Urinary bladder (tissue), 4 donors: Measurements from ENCODE around the gene NEK1. TPM values are rescaled to one million over a fixed set of nuclear protein-coding genes. Genes with fewer than 3 reads are reported as not detected.

Source experiments
- DNase-seq: peaks from one replicate; pipeline ENCODE4 v3.0.0-alpha.2; 2015; ENCODE audit errors: extremely low spot score
- H3K27ac ChIP-seq: one replicate; pipeline ENCODE4 v1.5.1; 2013; ENCODE audit warnings: low read depth, mild to moderate bottlenecking, moderate library complexity
- H3K36me3 ChIP-seq: one replicate; pipeline ENCODE4 v1.6.1; 2013; ENCODE audit warnings: mild to moderate bottlenecking, moderate library complexity; ENCODE audit not compliant: insufficient read depth
- H3K4me1 ChIP-seq: one replicate; pipeline ENCODE4 v1.6.1; 2013; ENCODE audit warnings: mild to moderate bottlenecking, moderate library complexity; ENCODE audit not compliant: insufficient read depth
- H3K4me3 ChIP-seq: one replicate; pipeline ENCODE4 v1.5.1; 2013; ENCODE audit warnings: low read depth, low read length
- WGBS: extraction: QIAGEN DNeasy Blood & Tissue Kit; methylation state at CpG from one replicate; pipeline ENCODE4 v1.1.7; 2013; 5-methylcytosine and 5-hydroxymethylcytosine counted together
- polyA plus RNA-seq: library from polyadenylated mRNA; stranded (reverse); fragments of 200-250 nt; gene quantifications from one replicate; pipeline ENCODE4 v1.2.3, GENCODE V29; 2013
- total RNA-seq: library from RNA; depleted of rRNA; stranded (reverse); fragments of >200 nt; gene quantifications from one replicate; pipeline ENCODE4 v1.2.3, GENCODE V29; 2014
- donor health status: healthy with polysubstance abuse.
- donor health status: healthy.

Gene NEK1
- total and polyA plus RNA-seq, 2 donors, result 10.0 to 40.8 TPM

- H3K36me3 ChIP-seq, result no peaks in the 10 kb centered on the region
- no peaks in the 10 kb centered on the region for H3K4me1 ChIP-seq
- no peak for DNase-seq
- peak overlapping the region; percentile 33 for H3K4me3 ChIP-seq
- 6% methylated on average over 6 of the region's 6 CpGs for WGBS
- peak overlapping the region; percentile 63 for H3K27ac ChIP-seq
These were observed 9.5 kb upstream of the NEK1 start for GRCh38 chr4:169621731-169622492.

- Histone ChIP-seq H3K27ac (peak overlapping the region; percentile 83), H3K4me3 (peak overlapping the region; percentile 73), H3K36me3 (no peaks in the 10 kb centered on the region), H3K4me1 (no peaks in the 10 kb centered on the region)
- DNase-seq, result no peak
- under 1% methylated on average over 14 of the region's 14 CpGs for WGBS
These were observed 8.5 kb upstream of the NEK1 start for GRCh38 chr4:169620880-169621248.

DNA sequence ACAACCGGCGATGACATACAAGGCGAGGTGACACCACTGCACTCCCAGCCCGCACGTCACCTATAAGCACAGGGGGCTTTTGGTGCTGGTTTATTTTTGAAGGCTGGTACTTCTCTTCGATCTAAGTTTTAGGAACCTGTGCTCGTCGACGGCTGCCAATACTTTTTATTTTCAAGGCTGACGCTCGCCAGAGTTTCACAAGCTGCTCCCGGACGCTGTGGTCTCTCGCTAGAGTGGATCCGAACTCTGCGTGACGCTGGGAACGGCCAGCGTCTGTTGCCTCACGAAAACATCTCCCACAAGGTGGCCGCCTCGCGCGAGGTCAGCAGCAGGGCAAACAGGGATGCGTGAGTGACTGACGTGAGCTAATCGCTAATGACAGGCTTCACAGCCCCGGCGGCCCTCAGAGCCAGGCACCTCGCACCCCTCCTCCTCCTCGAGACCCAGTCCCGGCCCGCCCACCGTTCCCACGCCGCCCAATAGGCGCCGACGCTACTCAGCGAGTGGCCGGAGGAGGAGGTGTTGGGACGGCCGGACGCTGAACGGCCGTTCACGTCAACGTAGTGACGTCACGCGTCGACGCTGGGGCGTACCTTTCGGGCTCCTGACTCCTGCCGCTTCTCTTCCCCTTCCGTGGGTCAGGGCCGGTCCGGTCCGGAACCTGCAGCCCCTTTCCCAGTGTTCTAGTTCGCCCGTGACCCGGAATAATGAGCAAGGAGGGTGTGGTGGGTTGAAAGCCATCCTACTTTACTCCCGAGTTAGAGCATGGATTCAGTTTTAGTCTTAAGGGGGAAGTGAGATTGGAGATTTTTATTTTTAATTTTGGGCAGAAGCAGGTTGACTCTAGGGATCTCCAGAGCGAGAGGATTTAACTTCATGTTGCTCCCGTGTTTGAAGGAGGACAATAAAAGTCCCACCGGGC lies 7.8 kb upstream of the NEK1 start, which contains the start of gene CLCN3:
Gene CLCN3, plus strand, starts transcription at position 621 of the 922 bp plus-strand sequence. CDS start 15,351 bp downstream, outside the sequence.
- H3K4me1 ChIP-seq, result no peaks in the 10 kb centered on the region
- WGBS, result under 1% methylated on average over 67 of the region's 67 CpGs

GRCh38 chr4:169619518-169619957 lies 7.2 kb upstream of the NEK1 start:
- Histone ChIP-seq H3K36me3 (no peaks in the 10 kb centered on the region), H3K4me3 (peak overlapping the region; percentile 73), H3K27ac (peak overlapping the region; percentile 83), H3K4me1 (no peaks in the 10 kb centered on the region)
- WGBS, result 2% methylated on average over 12 of the region's 12 CpGs
- DNase-seq, result peak; percentile 66

More for the DNA sequence above, 7.8 kb upstream of the NEK1 start, which contains the start of gene CLCN3:
- peak within 1 kb of the TSS; percentile 73 for H3K4me3 ChIP-seq
- no peaks in the 10 kb centered on the region for H3K36me3 ChIP-seq
- peak; percentile 88 for DNase-seq
- H3K27ac ChIP-seq, result peak within 1 kb of the TSS; percentile 83

- Histone ChIP-seq H3K4me1 (no peaks in the 10 kb centered on the region), H3K27ac (no peak overlapping the region), H3K36me3 (no peaks in the 10 kb centered on the region), H3K4me3 (no peak overlapping the region)
- DNase-seq, result no peak
- WGBS, result 86% methylated on average over 4 of the region's 4 CpGs
These were observed 6.6 kb upstream of the NEK1 start for GRCh38 chr4:169618986-169619385.

- Histone ChIP-seq H3K4me1 (no peaks in the 10 kb centered on the region), H3K27ac (no peak overlapping the region), H3K36me3 (no peaks in the 10 kb centered on the region), H3K4me3 (no peak overlapping the region)
- no peak for DNase-seq
- 42% methylated on average over 3 of the region's 3 CpGs for WGBS
These were observed 5.9 kb upstream of the NEK1 start for GRCh38 chr4:169618286-169618685.

GRCh38 chr4:169617306-169617705 lies 4.9 kb upstream of the NEK1 start:
- no peak for DNase-seq
- no peak overlapping the region for H3K27ac ChIP-seq
- 68% methylated on average over 2 of the region's 2 CpGs for WGBS
- H3K4me1 ChIP-seq, result no peaks in the 10 kb centered on the region
- no peaks in the 10 kb centered on the region for H3K36me3 ChIP-seq
- no peak overlapping the region for H3K4me3 ChIP-seq

DNA sequence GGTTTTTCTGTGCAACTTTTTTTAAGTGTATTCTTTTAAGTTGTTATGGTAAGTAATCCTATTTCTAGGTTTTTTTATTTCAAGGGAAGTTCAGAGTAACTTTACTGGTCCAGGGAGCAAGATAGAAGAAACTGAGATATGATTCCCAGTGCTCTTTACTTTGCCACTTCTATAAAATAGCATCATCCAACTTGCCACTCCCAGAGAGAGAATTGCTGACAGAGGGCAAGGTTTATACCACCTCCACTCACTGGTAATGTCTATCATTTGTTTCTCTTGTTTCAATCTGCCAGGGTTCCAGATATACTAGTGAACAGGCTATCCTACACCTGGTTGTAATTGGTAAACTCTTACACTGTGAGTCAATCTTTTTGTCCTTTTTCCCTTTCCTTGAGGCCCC lies 4.5 kb upstream of the NEK1 start:
- Histone ChIP-seq H3K4me1 (no peaks in the 10 kb centered on the region), H3K4me3 (no peak overlapping the region), H3K27ac (no peak overlapping the region), H3K36me3 (no peaks in the 10 kb centered on the region)
- DNase-seq, result no peak

GRCh38 chr4:169615467-169616106 lies 3.2 kb upstream of the NEK1 start:
- 73% methylated on average over 4 of the region's 4 CpGs for WGBS

GRCh38 chr4:169612871-169613859 lies 782 bp upstream of the NEK1 start:
- peak; percentile 78 for DNase-seq
- Histone ChIP-seq H3K36me3 (no peaks in the 10 kb centered on the region), H3K4me3 (peak overlapping the region; percentile 49), H3K27ac (peak overlapping the region; percentile 50), H3K4me1 (no peaks in the 10 kb centered on the region)
- WGBS, result 2% methylated on average over 9 of the region's 9 CpGs

More at GRCh38 chr4:169615467-169616106, 3.2 kb upstream of the NEK1 start:
- Histone ChIP-seq H3K36me3 (no peaks in the 10 kb centered on the region), H3K4me1 (no peaks in the 10 kb centered on the region), H3K4me3 (no peak overlapping the region), H3K27ac (no peak overlapping the region)
- no peak for DNase-seq

GRCh38 chr4:169611157-169611556 lies 1.2 kb downstream of the NEK1 start:
- no peak overlapping the region for H3K4me3 ChIP-seq
- no peak for DNase-seq
- H3K27ac ChIP-seq, result no peak overlapping the region
- WGBS, result 40% methylated on average over 4 of the region's 4 CpGs
- H3K36me3 ChIP-seq, result no peaks in the 10 kb centered on the region
- no peaks in the 10 kb centered on the region for H3K4me1 ChIP-seq

DNA sequence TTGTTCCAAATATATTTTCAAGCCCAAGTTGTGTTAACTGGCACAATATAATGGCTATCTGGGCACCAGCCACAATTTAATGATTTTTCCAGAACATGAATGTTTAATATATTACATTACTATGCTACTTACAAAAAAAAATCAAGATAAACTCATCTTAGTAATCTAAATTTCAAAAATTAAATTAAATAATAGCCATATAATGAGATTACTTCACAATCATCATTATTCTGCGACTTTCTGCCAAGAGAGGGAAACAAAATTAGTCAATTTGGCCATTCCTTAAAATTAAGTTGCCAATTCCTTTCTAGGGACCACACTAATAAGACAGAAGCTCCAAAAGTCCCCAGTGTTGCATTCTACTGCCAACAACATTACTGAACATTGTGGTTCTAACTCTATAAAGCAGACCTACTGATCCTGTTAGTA lies 7.5 kb downstream of the NEK1 start:
- no peaks in the 10 kb centered on the region for H3K36me3 ChIP-seq
- 93% methylated on average over 1 of the region's 1 CpG for WGBS
- no peaks in the 10 kb centered on the region for H3K4me1 ChIP-seq
- no peak for DNase-seq
- H3K27ac ChIP-seq, result no peak overlapping the region
- no peak overlapping the region for H3K4me3 ChIP-seq
